Gastrocnemius medialis (tissue), 4 donors: ENCODE results near the gene HLA-A.

Source experiments
- POLR2A ChIP-seq, 2 donors: fragments of 450-650 bp; IDR thresholded peaks; one replicate each; pipeline ENCODE4 v1.6.1; 2017; ENCODE audit warnings: antibody characterized with exemption in 2 of 2, mild to moderate bottlenecking in 2 of 2, moderate library complexity in 2 of 2
- TF ChIP-seq, protein P1 (sequence below), 5 experiments: fragments of 450-650 bp in 3 of 5; fragments of 200-600 bp in 2 of 5; sonication (generic) in 2 of 5; IDR thresholded peaks in 4 of 5; conservative IDR thresholded peaks in 1 of 5; 1 replicate in 4 of 5; 2 replicates in 1 of 5; pipeline ENCODE4 v1.5.1; 2016 to 2019; ENCODE audit warnings: antibody characterized with exemption in 5 of 5, mild to moderate bottlenecking in 3 of 5, moderate library complexity in 3 of 5

DNA sequence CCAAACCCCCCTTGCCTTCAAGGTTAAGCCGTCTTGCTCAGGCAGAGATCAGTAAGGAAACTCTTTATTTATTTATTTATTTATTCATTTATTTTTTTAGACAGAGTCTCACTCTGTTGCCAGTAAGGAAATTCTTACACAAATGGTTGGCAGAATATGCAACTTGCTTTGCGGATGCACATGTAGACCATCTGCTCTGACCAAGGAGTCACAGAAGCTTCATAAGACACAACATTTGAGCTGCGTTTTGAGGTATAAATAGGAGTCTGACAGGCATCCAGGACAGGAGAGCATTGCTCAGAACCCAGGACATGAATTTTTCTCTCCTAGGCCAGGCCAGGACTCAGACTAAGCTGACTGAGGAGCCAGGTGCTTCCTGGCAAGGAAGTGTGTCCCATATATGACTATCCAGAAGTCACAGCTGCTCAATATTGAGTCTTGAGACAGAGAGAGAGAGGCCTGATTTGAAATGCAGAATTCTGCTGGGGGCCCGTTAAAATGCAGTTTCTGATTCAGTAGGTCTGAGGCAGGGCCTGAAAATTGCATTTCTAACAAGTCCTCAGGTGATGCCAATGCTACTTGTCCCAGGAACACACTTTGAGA lies 43.9 kb downstream of the HLA-A start:
- TF ChIP-seq, protein P1, sequence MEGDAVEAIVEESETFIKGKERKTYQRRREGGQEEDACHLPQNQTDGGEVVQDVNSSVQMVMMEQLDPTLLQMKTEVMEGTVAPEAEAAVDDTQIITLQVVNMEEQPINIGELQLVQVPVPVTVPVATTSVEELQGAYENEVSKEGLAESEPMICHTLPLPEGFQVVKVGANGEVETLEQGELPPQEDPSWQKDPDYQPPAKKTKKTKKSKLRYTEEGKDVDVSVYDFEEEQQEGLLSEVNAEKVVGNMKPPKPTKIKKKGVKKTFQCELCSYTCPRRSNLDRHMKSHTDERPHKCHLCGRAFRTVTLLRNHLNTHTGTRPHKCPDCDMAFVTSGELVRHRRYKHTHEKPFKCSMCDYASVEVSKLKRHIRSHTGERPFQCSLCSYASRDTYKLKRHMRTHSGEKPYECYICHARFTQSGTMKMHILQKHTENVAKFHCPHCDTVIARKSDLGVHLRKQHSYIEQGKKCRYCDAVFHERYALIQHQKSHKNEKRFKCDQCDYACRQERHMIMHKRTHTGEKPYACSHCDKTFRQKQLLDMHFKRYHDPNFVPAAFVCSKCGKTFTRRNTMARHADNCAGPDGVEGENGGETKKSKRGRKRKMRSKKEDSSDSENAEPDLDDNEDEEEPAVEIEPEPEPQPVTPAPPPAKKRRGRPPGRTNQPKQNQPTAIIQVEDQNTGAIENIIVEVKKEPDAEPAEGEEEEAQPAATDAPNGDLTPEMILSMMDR (IDR thresholded peaks at IDR 0.05 in 4 of 5, conservative IDR thresholded peaks at IDR 0.05 in 1 of 5): no peak
- no peak for TF ChIP-seq POLR2A (IDR thresholded peaks at IDR 0.05)
